ENCODE measurements around the gene SLC22A8.
"Not testable (repeated sequence)": the region's sequence is repeated elsewhere in the genome, so short reads cannot be mapped to it uniquely, and the experiment has no call there.

The SLC22A8 gene

GRCh38 chr11:62985041-62985750, 30.4 kb downstream of the SLC22A8 start:
- DNase-seq = no peak

GRCh38 chr11:62984451-62984991, 31.1 kb downstream of the SLC22A8 start, which contains the start of gene SLC22A6:
Gene SLC22A6, minus strand, starts transcription at chr11:62984967. Its CDS starts 277 bp downstream, at chr11:62984690.
- DNase-seq = no peak

GRCh38 chr11:62983536-62984199, 32.0 kb downstream of the SLC22A8 start:
- DNase-seq = no peak

GRCh38 chr11:62981743-62982142, 33.9 kb downstream of the SLC22A8 start:
- no peak for DNase-seq

GRCh38 chr11:62980133-62980760, 35.4 kb downstream of the SLC22A8 start:
- DNase-seq = no peak

GRCh38 chr11:62976109-62976508, 39.5 kb downstream of the SLC22A8 start:
- no peak for DNase-seq

GRCh38 chr11:62974848-62975522, 40.7 kb downstream of the SLC22A8 start:
- no peak for DNase-seq

GRCh38 chr11:62965574-62965973, 50.1 kb downstream of the SLC22A8 start:
- DNase-seq = no peak

- DNase-seq = no peak
Observed at GRCh38 chr11:62962391-62962790, 53.2 kb downstream of the SLC22A8 start.

- DNase-seq = no peak
Observed at GRCh38 chr11:62961017-62961570, 54.5 kb downstream of the SLC22A8 start.

GRCh38 chr11:62959422-62959980, 56.1 kb downstream of the SLC22A8 start:
- no peak for DNase-seq

- no peak for DNase-seq
Observed at GRCh38 chr11:62958547-62959421, 56.9 kb downstream of the SLC22A8 start.

- DNase-seq = no peak
Observed at GRCh38 chr11:62957147-62957546, 58.5 kb downstream of the SLC22A8 start.

- DNase-seq = no peak
Observed at GRCh38 chr11:62954478-62954877, 61.2 kb downstream of the SLC22A8 start.

GRCh38 chr11:62953811-62954210, 61.8 kb downstream of the SLC22A8 start:
- DNase-seq = no peak

- no peak for DNase-seq
Observed at GRCh38 chr11:62948765-62949320, 66.8 kb downstream of the SLC22A8 start.

GRCh38 chr11:62945538-62945937, 70.1 kb downstream of the SLC22A8 start:
- not testable (repeated sequence) for DNase-seq

Data from stimulated activated CD4-positive, alpha-beta T cell treated with anti-CD3 and anti-CD28 coated beads, Interleukin-1b, Interleukin-23, amount 100 ng/mL, for 48 hours (primary cell).